ENCODE results near the gene NTM.

- no peak for TF ChIP-seq POLR2A (IDR thresholded peaks at IDR 0.05)
- TF ChIP-seq CTCF (IDR thresholded peaks at IDR 0.05): no peak
Observed at GRCh38 chr11:132035766-132036165, 665.4 kb downstream of the NTM start.
